IMR-90 (cell line): ENCODE measurements around the gene DCLRE1B. TPM values are rescaled to one million over a fixed set of nuclear protein-coding genes. Genes with fewer than 3 reads are reported as not detected.

Source experiments
- ATAC-seq: fragments of 200-7000 bp; cut with Tn5 transposase; 2 replicates; pipeline ENCODE4 v1.9.1; 2020; ENCODE audit warnings: low read depth, mild to moderate bottlenecking, moderate library complexity
- BruUV-seq: library from RNA; stranded (reverse); fragments of 400-500 nt; replicated peaks from 2 replicates; lab custom pipeline; 2021; lab: Mats Ljungman, UMichigan
- CTCF ChIA-PET: fragments of 300-600 bp; formaldehyde crosslinking; extraction: SDS; loops from one replicate; lab custom pipeline; 2021; ENCODE audit warnings: antibody characterized with exemption; lab: Yijun Ruan, JAX
- POLR2A ChIA-PET: fragments of 300-600 bp; sonication (Branson Sonifier 250); formaldehyde crosslinking; loops from one replicate; lab custom pipeline; 2022; ENCODE audit warnings: antibody characterized with exemption; ENCODE audit not compliant: unreplicated experiment; lab: Charles Lee
- DNase-seq: peaks from one replicate; pipeline ENCODE4 v3.0.0; 2013
- H2AFZ ChIP-seq: replicated peaks from 2 replicates; pipeline ENCODE3; 2013; ENCODE audit warnings: low read length, mild to moderate bottlenecking; ENCODE audit not compliant: poor library complexity
- H2AK5ac ChIP-seq: 2 replicates; pipeline ENCODE4 v1.6.1; 2013; ENCODE audit warnings: low read depth, low read length, inconsistent platforms
- H2AK9ac ChIP-seq: replicated peaks from 2 replicates; pipeline ENCODE3; 2013; ENCODE audit warnings: mild to moderate bottlenecking, low read depth, low read length, moderate library complexity; ENCODE audit not compliant: poor library complexity
- H2BK120ac ChIP-seq: 2 replicates; pipeline ENCODE4 v1.6.1; 2013; ENCODE audit warnings: low read depth, low read length, inconsistent platforms
- H2BK15ac ChIP-seq: 3 replicates; pipeline ENCODE4 v1.6.1; 2013; ENCODE audit warnings: low read depth, low read length, inconsistent platforms
- H2BK20ac ChIP-seq: 2 replicates; pipeline ENCODE4 v1.6.1; 2013; ENCODE audit warnings: low read depth, mild to moderate bottlenecking, inconsistent platforms, low read length, moderate library complexity
- H2BK5ac ChIP-seq: 2 replicates; pipeline ENCODE4 v1.6.1; 2013; ENCODE audit warnings: mild to moderate bottlenecking, low read depth, low read length, inconsistent platforms; ENCODE audit not compliant: poor library complexity, severe bottlenecking
- H3K14ac ChIP-seq: replicated peaks from 2 replicates; pipeline ENCODE4 v1.6.1; 2013; ENCODE audit warnings: low read depth, low read length, inconsistent platforms
- H3K18ac ChIP-seq: 2 replicates; pipeline ENCODE4 v1.6.1; 2013; ENCODE audit warnings: low read depth, low read length, control low read depth
- H3K23ac ChIP-seq: 2 replicates; pipeline ENCODE4 v1.6.1; 2013; ENCODE audit warnings: low read depth, low read length, inconsistent platforms
- H3K27ac ChIP-seq: 2 replicates; pipeline ENCODE4 v1.5.1; 2013; ENCODE audit warnings: mild to moderate bottlenecking, control low read depth, low read length; ENCODE audit not compliant: insufficient read depth
- H3K27me3 ChIP-seq: 2 replicates; pipeline ENCODE4 v1.6.1; 2013; ENCODE audit warnings: low read length; ENCODE audit not compliant: control insufficient read depth, insufficient read depth
- H3K36me3 ChIP-seq: 2 replicates; pipeline ENCODE4 v1.6.1; 2013; ENCODE audit warnings: low read length, mixed read lengths; ENCODE audit not compliant: control insufficient read depth, insufficient read depth
- H3K4ac ChIP-seq: 2 replicates; pipeline ENCODE4 v1.6.1; 2013; ENCODE audit warnings: low read depth, low read length, inconsistent platforms
- H3K4me1 ChIP-seq: 2 replicates; pipeline ENCODE4 v1.6.1; 2013; ENCODE audit warnings: low read length, mixed read lengths; ENCODE audit not compliant: control insufficient read depth, insufficient read depth
- H3K4me2 ChIP-seq: 2 replicates; pipeline ENCODE4 v1.6.1; 2013; ENCODE audit warnings: low read depth, mild to moderate bottlenecking, control low read depth, low read length, moderate library complexity
- H3K4me3 ChIP-seq: 2 replicates; pipeline ENCODE4 v1.5.1; 2013; ENCODE audit warnings: low read depth, mild to moderate bottlenecking, control low read depth, low read length, moderate library complexity; ENCODE audit not compliant: insufficient read depth
- H3K56ac ChIP-seq: 2 replicates; pipeline ENCODE4 v1.6.1; 2013; ENCODE audit warnings: low read length, inconsistent platforms; ENCODE audit not compliant: insufficient read depth; ENCODE audit errors: extremely low read depth
- H3K79me1 ChIP-seq, 2 experiments: 2 replicates each; pipeline ENCODE4 v1.6.1; 2013; ENCODE audit warnings: low read length in 2 of 2, inconsistent platforms in 1 of 2, low read depth in 1 of 2
- H3K9ac ChIP-seq: 2 replicates; pipeline ENCODE4 v1.6.1; 2013; ENCODE audit warnings: low read depth, low read length, control low read depth
- H3K9me1 ChIP-seq: 2 replicates; pipeline ENCODE4 v1.6.1; 2013; ENCODE audit warnings: low read length, inconsistent platforms; ENCODE audit not compliant: insufficient read depth
- H3K9me3 ChIP-seq: 2 replicates; pipeline ENCODE4 v1.6.1; 2013; ENCODE audit warnings: low read length; ENCODE audit not compliant: control insufficient read depth, insufficient read depth
- H4K20me1 ChIP-seq: 2 replicates; pipeline ENCODE4 v1.6.1; 2013; ENCODE audit warnings: low read length, inconsistent platforms; ENCODE audit not compliant: insufficient read depth
- H4K5ac ChIP-seq: 2 replicates; pipeline ENCODE4 v1.6.1; 2013; ENCODE audit warnings: mild to moderate bottlenecking, low read depth, low read length, control low read depth
- H4K8ac ChIP-seq, 2 experiments: 2 replicates each; pipeline ENCODE4 v1.6.1; 2013; ENCODE audit warnings: low read depth in 2 of 2, low read length in 2 of 2, control low read depth in 1 of 2, inconsistent platforms in 1 of 2
- H4K91ac ChIP-seq: 2 replicates; pipeline ENCODE4 v1.6.1; 2013; ENCODE audit warnings: low read depth, low read length, inconsistent platforms; ENCODE audit not compliant: insufficient read depth
- CTCF ChIP-seq: conservative IDR thresholded peaks from 2 replicates; pipeline ENCODE4 v1.5.1; 2012; ENCODE audit warnings: mild to moderate bottlenecking, low read depth, low read length, improper control_type of control experiment
- POLR2A ChIP-seq: IDR thresholded peaks from 2 replicates; pipeline ENCODE4 v1.6.1; 2012; ENCODE audit warnings: mild to moderate bottlenecking, low read depth, low read length
- WGBS, 2 experiments: methylation state at CpG; one replicate each; pipeline versions ENCODE4 v1.1.5 to v1.1.7; 2013; ENCODE audit warnings: missing lambda C conversion rate in 2 of 2; ENCODE audit not compliant: insufficient read length in 1 of 2; ENCODE audit errors: extremely low coverage in 2 of 2; 5-methylcytosine and 5-hydroxymethylcytosine counted together
- dilution Hi-C: fragments of 300-500 bp; cut with HindIII; formaldehyde crosslinking; loops from one replicate; pipeline ENCODE4 v1.14.3; 2018; ENCODE audit warnings: low sequenced_read_pairs; ENCODE audit not compliant: unreplicated experiment
- in situ Hi-C: fragments of 300-500 bp; cut with MboI; formaldehyde crosslinking; loops from 3 replicates; pipeline ENCODE4 v1.14.3; 2019; ENCODE audit warnings: low sequenced_read_pairs, inconsistent platforms, mixed read lengths
- intact Hi-C: fragments of 100-400 bp; cut with micrococcal nuclease; formaldehyde crosslinking; loops from 2 replicates; pipeline ENCODE4 v1.10.0; 2022
- polyA plus RNA-seq, 3 experiments: library from polyadenylated mRNA; depleted of rRNA; stranded (reverse); fragments of >200 nt; gene quantifications; 2 replicates each; pipeline ENCODE4 v1.2.3, GENCODE V29; 2012; ENCODE audit warnings: low replicate concordance in 1 of 3
- total RNA-seq: library from RNA; depleted of rRNA; stranded (reverse); fragments of >200 nt; gene quantifications from 2 replicates; pipeline ENCODE4 v1.2.3, GENCODE V29; 2012

Gene DCLRE1B
- total and polyA plus RNA-seq, 2 of the 4 experiments (the other 2 are of a cell fraction) = 4.9 to 6.1 TPM

GRCh38 chr1:113929750-113930498 lies 24.8 kb downstream of the DCLRE1B start:
- dilution Hi-C loops = no loop called here
- Histone ChIP-seq H3K27ac (peak overlapping the region; percentile 84), H2BK20ac (no peak overlapping the region), H3K36me3 (no peaks in the 10 kb centered on the region), H3K4me3 (peak overlapping the region; percentile 96), H3K9me3 (no peaks in the 10 kb centered on the region), H4K91ac (0 out of 2 replicates have a peak overlapping the region, but pooled peaks have one; percentile 1), H3K9ac (peak overlapping the region; percentile 88), H3K4me2 (peak overlapping the region; percentile 98), H3K23ac (peak overlapping the region; percentile 86), H3K4ac (peak overlapping the region; percentile 86), H2BK120ac (no peak overlapping the region), H3K14ac (peak overlapping the region; percentile 85), H2BK15ac (0 out of 3 replicates have a peak overlapping the region, but pooled peaks have one; percentile 47), H4K8ac (peak overlapping the region in 1 of 2 experiments; percentile 14; a peak in 1 of 4 replicates), H3K27me3 (no peaks in the 10 kb centered on the region), H4K5ac (peak overlapping the region; percentile 28; the same call in 1 of the 2 replicates), H4K20me1 (peaks cover 44% of the 10 kb centered on the region), H3K18ac (peak overlapping the region; percentile 29), H2AFZ (peak overlapping the region; percentile 99), H3K4me1 (no peaks in the 10 kb centered on the region), H3K79me1 (peaks cover 0 to 39% of the 10 kb centered on the region in 2 experiments; a peak in 2 of 4 replicates), H2AK5ac (peak overlapping the region; percentile 89; the same call in 1 of the 2 replicates), H2BK5ac (peak overlapping the region; percentile 67), H2AK9ac (peak overlapping the region; percentile 78), H3K9me1 (peaks cover 5% of the 10 kb centered on the region; the same call in 1 of the 2 replicates), H3K56ac (peak overlapping the region; percentile 39; the same call in 1 of the 2 replicates)
- in situ Hi-C loops = no loop called here
- peak; percentile 70; the same call in 1 of the 2 replicates for TF ChIP-seq POLR2A
- no peak for TF ChIP-seq CTCF
- ChIA-PET POLR2A (interaction anchor here (0.6 to 1.9 kb wide), 3 partner anchors 19 to 1476 kb away, joined by 3 to 9 read pairs (median 4); partner anchors contain the start of genes AP4B1 and DCLRE1B), CTCF (interaction anchor here (0.8 to 2.2 kb wide), 3 partner anchors 25 to 94 kb away, joined by 3 to 6 read pairs (median 3); partner anchors contain the start of genes AP4B1 and DCLRE1B)
- peak; percentile 17 for DNase-seq
- ATAC-seq = peak; percentile 50
- WGBS, 2 experiments = 1% methylated on average over 24 of the region's 64 CpGs; no CpG with 5 or more reads in 1 of the 2 experiments
- BruUV-seq = no TSS peak
- intact Hi-C loops = loop anchor here (1.0 to 10.0 kb wide), 4 partner anchors 17 to 785 kb away; partner anchors contain the start of gene DCLRE1B
